Transverse colon (tissue), 4 donors: ENCODE results near the gene SLC2A4. TPM values are rescaled to one million over a fixed set of nuclear protein-coding genes. Genes with fewer than 3 reads are reported as not detected.

Experiments
- DNase-seq: peaks from one replicate; pipeline ENCODE4 v3.0.0-alpha.2; 2019
- H3K27ac ChIP-seq, 4 donors: fragments of 200-600 bp; sonication (generic); 2 replicates each; pipeline ENCODE4 v1.5.1; 2016 to 2018; ENCODE audit warnings: inconsistent platforms in 4 of 4
- H3K27me3 ChIP-seq: fragments of 200-600 bp; sonication (generic); 2 replicates; pipeline ENCODE4 v1.5.1; 2017; ENCODE audit warnings: inconsistent platforms
- H3K36me3 ChIP-seq, 4 donors: fragments of 200-600 bp; sonication (generic); 2 replicates each; pipeline ENCODE4 v1.5.1; 2017 to 2019; ENCODE audit warnings: inconsistent platforms in 4 of 4
- H3K4me1 ChIP-seq, 4 donors: fragments of 200-600 bp; sonication (generic); 2 replicates each; pipeline ENCODE4 v1.5.1; 2017 to 2020; ENCODE audit warnings: inconsistent platforms in 4 of 4
- H3K4me3 ChIP-seq, 4 donors: fragments of 200-600 bp; sonication (generic); 1 replicate in 1 of 4; 2 replicates in 3 of 4; pipeline versions ENCODE4 v1.5.1 to v1.6.1; 2017 to 2019; ENCODE audit warnings: inconsistent platforms in 4 of 4
- H3K9me3 ChIP-seq, 2 donors: fragments of 200-600 bp; sonication (generic); 2 replicates each; pipeline ENCODE4 v1.5.1; 2017 to 2019; ENCODE audit warnings: inconsistent platforms in 2 of 2
- EP300 ChIP-seq: sonication (generic); formaldehyde crosslinking; IDR thresholded peaks from one replicate; pipeline ENCODE4 v1.6.1; 2017; ENCODE audit warnings: antibody characterized with exemption, low read depth
- POLR2A ChIP-seq: fragments of 450-650 bp; IDR thresholded peaks from one replicate; pipeline ENCODE4 v1.6.1; 2016; ENCODE audit warnings: antibody characterized with exemption, mild to moderate bottlenecking, moderate library complexity
- POLR2AphosphoS5 ChIP-seq, 3 donors: sonication (generic); formaldehyde crosslinking; IDR thresholded peaks; one replicate each; pipeline ENCODE4 v1.6.1; 2016; ENCODE audit warnings: antibody characterized with exemption in 3 of 3
- WGBS, 2 donors: methylation state at CpG; one replicate each; pipeline ENCODE4 v1.1.5; 2018; ENCODE audit warnings: low coverage in 1 of 2; 5-methylcytosine and 5-hydroxymethylcytosine counted together
- in situ Hi-C, 4 donors: fragments of 200-750 bp; cut with MboI; loops; one replicate each; pipeline versions ENCODE4 v1.15.0 to v1.15.1; 2017; ENCODE audit warnings: low sequenced_read_pairs in 3 of 4, low pct_ligation_motif_present in 1 of 4, low pct_unique_long_range_greater_than_20kb in 1 of 4
- intact Hi-C: fragments of 100-400 bp; cut with DNase I; formaldehyde crosslinking; loops from one replicate; pipeline ENCODE4 v1.15.1; 2023; ENCODE audit warnings: low total_unique reads
- total RNA-seq, 4 donors: library from RNA; depleted of rRNA; stranded (reverse); fragments of >200 nt; gene quantifications; one replicate each; pipeline ENCODE4 v1.1.0, GENCODE V29; 2016
- TF ChIP-seq, protein P1 (sequence below), 5 experiments: fragments of 200-600 bp in 3 of 5; fragments of 450-650 bp in 2 of 5; sonication (generic) in 3 of 5; IDR thresholded peaks; 1 replicate in 2 of 5; 2 replicates in 3 of 5; pipeline ENCODE4 v1.5.1; 2016 to 2017; ENCODE audit warnings: antibody characterized with exemption in 5 of 5, inconsistent platforms in 3 of 5, mild to moderate bottlenecking in 2 of 5, moderate library complexity in 1 of 5

SLC2A4 gene
- total RNA-seq, 4 donors from 2014 or later = 9.7 to 35.5 (median 20.3) TPM

DNA sequence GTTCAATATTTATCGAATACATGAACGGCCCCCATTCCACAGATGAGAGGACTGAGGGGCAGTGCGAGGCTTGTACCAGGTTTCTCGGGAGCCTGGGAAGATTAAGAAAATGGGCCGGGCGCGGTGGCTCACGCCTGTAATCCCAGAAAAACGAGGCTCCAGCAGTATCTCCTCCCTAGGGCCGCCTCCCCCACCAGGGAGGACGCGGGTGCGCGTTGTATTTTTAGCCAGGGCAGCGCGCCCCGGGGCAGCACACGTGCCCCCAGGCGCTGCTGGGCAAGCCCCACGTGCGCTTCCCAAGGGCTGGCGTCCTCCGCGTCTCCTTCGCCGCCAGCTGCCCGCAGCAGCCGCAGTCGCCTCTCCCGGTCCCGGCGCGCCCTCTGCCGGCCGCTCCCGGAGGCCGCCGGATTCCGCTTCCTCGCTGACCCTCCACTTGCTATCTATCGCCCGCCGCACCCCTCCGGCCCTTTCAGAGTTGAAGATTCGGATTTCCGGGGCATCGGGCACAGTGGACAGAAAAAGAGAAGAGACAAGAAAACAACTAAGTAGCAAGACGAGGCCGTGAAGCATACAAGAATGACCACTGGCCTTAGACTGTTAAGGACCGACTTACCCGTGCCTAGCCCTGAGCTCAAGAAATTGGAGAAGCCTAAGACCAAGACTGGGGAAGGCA is 14.8 kb downstream of the SLC2A4 start:
- peak overlapping the region in 1 of 4 donors; percentile 26 for H3K4me3 ChIP-seq
- peaks cover 22 to 49% (median 47%) of the 10 kb centered on the region in 4 donors for H3K4me1 ChIP-seq
- H3K9me3 ChIP-seq = no peaks in the 10 kb centered on the region
- no peaks in the 10 kb centered on the region for H3K36me3 ChIP-seq
- H3K27ac ChIP-seq = peak overlapping the region; percentile 64 to 91 (median 89)
- intact Hi-C loops = loop anchor here (2.0 kb wide), 1 partner anchor 16 kb away; the partner anchor contains the start of gene SLC2A4
- TF ChIP-seq EP300 (peak; percentile 40), POLR2AphosphoS5 (IDR thresholded peaks at IDR 0.05) (peak in 1 of 3 donors; percentile 62), POLR2A (no peak)
- TF ChIP-seq, protein P1, sequence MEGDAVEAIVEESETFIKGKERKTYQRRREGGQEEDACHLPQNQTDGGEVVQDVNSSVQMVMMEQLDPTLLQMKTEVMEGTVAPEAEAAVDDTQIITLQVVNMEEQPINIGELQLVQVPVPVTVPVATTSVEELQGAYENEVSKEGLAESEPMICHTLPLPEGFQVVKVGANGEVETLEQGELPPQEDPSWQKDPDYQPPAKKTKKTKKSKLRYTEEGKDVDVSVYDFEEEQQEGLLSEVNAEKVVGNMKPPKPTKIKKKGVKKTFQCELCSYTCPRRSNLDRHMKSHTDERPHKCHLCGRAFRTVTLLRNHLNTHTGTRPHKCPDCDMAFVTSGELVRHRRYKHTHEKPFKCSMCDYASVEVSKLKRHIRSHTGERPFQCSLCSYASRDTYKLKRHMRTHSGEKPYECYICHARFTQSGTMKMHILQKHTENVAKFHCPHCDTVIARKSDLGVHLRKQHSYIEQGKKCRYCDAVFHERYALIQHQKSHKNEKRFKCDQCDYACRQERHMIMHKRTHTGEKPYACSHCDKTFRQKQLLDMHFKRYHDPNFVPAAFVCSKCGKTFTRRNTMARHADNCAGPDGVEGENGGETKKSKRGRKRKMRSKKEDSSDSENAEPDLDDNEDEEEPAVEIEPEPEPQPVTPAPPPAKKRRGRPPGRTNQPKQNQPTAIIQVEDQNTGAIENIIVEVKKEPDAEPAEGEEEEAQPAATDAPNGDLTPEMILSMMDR (IDR thresholded peaks at IDR 0.05) = peak; percentile 91 to 98 (median 95)
- DNase-seq = peak; percentile 88
- H3K27me3 ChIP-seq = peaks cover 25% of the 10 kb centered on the region
- WGBS, 2 donors = 5 to 13% methylated on average over 4 to 41 of the region's 51 CpGs
- in situ Hi-C loops = loop anchor here in 2 of 4 donors (25.0 kb wide), 1 partner anchor 259 kb away; the partner anchor contains the start of genes SLC16A11 (in 2 of the 2) and SLC16A13 (in 2 of the 2)

DNA sequence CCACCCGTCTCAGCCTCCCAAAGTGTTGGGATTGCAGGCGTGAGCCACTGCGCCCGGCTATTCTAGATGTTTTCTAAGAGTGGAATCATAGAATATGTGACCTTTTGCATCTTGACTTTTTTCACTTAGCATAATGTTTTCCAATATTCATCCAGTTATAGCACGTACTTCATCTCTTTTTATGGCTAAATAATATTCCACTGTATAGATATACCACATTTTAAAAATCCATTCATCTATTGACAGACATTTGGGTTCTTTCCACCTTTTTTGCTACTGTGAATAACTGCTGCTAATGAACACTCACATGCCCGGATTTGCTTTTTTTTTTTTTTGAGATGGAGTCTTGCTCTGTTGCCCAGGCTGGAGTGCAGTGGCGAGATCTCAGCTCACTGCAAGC is 22.7 kb downstream of the SLC2A4 start:
- intact Hi-C loops = no loop called here

DNA sequence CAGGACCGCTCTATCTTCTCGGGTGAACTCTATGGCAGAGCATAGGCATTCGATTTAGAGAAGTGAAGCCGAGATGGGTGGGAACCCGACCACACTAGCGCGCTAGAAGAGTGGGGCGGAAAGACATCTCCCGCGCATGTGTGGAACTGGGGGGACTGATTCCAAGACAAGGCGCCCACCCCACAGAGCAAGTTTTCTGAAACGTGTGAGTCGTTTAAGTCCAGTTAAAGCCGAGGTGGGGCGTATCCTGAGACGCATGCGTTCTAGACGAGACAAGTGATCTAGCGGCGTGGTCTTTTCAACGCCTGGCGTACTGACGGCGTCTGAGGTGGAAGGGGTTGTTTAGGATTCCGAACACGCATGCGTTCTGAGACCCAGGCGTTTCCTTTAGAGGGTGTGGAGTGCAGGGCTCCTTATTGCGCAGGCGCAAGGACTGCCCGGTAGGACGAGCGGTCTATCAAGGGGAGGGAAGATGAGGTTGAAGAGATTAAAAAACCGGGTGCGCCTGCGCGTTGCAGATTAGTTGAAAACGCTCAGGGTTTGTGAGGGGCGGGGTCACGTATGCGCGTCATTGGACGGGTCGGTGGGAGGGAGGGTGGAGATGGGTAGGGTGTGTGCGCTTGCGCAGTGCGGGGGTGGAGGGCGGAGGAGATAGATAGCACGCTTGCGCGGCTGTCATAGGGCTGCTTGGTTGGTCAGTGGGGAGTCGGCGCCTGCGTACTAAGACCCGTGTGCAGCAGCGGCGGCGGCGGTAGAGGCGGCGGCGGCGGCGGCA is 25.6 kb downstream of the SLC2A4 start, which contains the start of gene EIF5A:
TSS of gene EIF5A (plus strand) at position 718 of the 775 bp plus-strand sequence. CDS start 2,008 bp downstream, outside the sequence.
- H3K27ac ChIP-seq = peak within 1 kb of the TSS; percentile 99 to 100 (median 100)
- H3K36me3 ChIP-seq = peaks cover 0 to 23% (median 12%) of the 10 kb centered on the region in 4 donors
- H3K9me3 ChIP-seq = no peaks in the 10 kb centered on the region
- TF ChIP-seq, protein P1 (IDR thresholded peaks at IDR 0.05) = no peak
- peak; percentile 93 to 97 (median 94) for TF ChIP-seq POLR2AphosphoS5 (IDR thresholded peaks at IDR 0.05)
- TF ChIP-seq POLR2A = peak; percentile 89
- intact Hi-C loops = no loop called here
- H3K4me1 ChIP-seq = peaks cover 11 to 30% (median 24%) of the 10 kb centered on the region in 4 donors
- in situ Hi-C loops = no loop called here
- DNase-seq = peak; percentile 100
- H3K4me3 ChIP-seq = peak within 1 kb of the TSS; percentile 85 to 99 (median 96)
- WGBS, 2 donors = 1% methylated on average over 64 of the region's 64 CpGs; no CpG with 5 or more reads in 1 of the 2 donors
- no peaks in the 10 kb centered on the region for H3K27me3 ChIP-seq

More for the DNA sequence above, 22.7 kb downstream of the SLC2A4 start:
- Histone ChIP-seq H3K36me3 (no peaks in the 10 kb centered on the region), H3K4me3 (no peak overlapping the region), H3K4me1 (peaks cover 2 to 10% (median 7%) of the 10 kb centered on the region in 4 donors), H3K27me3 (no peaks in the 10 kb centered on the region), H3K9me3 (no peaks in the 10 kb centered on the region), H3K27ac (no peak overlapping the region)
- in situ Hi-C loops = no loop called here
- WGBS, 2 donors = 92 to 100% methylated on average over 5 to 7 of the region's 7 CpGs
- TF ChIP-seq POLR2AphosphoS5 (IDR thresholded peaks at IDR 0.05) (no peak), POLR2A (no peak), EP300 (no peak)
- TF ChIP-seq, protein P1 (IDR thresholded peaks at IDR 0.05) = no peak
- no peak for DNase-seq
